DLD1 (cell line): Measurements from ENCODE around the gene SPTBN1.
"Not testable (repeated sequence)": the region's sequence is repeated elsewhere in the genome, so short reads cannot be mapped to it uniquely, and the experiment has no call there.

Experiments
- in situ Hi-C: cut with HindIII; loops from 2 replicates; pipeline ENCODE4 v1.10.0; 2017; ENCODE audit warnings: low sequenced_read_pairs

The SPTBN1 gene

DNA sequence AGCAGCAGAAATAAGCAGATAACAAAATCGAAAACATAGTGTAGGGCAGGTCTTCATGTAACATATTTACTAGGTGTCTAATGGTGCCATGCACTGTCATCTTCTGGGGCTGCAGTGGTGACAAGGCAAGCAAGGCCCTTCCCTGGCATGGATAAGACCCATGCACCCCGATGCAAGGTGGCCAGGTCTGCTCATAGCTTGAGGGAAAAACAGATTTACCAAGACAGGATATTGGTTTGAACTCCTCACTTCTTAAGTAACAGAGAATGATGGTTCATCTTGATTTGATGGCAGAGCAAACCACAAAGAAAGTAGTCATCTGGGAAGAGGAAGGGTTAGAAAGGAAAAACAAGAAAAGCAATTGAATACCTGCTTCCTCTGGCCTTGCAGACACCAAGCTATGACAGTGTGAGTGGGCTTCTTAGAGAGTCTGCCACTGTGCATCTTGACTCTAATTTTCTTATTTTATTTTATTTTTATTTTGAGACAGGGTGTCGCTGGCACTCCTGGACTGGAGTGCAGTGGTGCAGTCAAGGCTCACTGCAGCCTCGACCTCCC, 231.5 kb downstream of the SPTBN1 start:
- in situ Hi-C loops = no loop called here

DNA sequence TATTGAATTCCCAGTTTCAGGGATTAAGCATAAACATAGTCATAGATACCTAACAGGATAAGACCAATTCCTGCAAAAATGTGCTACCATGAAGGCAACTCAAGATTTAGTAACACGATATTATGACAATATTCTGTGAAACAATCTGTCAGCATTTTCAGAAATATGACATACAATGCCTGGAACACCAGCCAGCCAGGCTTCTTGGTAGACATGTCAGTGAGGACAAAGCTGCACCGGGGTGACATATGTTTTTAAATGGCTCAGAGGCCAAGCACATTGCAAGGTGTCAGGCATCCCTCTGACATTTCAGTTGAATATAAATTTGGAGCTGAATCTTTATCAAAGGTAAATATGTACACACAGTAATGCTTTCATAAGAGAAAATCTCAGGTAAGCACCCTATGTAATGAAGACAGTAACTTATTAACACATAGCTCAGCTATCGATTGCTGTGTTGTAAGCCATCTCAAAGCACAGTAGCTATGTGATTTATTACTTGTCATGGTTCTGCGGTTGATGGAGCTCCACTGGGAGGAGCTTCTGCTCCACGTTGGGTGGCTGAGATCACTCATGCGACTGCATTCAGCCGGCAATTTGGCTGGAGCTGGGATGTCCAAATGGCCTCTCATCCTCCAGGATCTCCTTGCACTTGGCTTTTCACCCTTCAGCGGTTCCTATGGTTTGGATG, 235.5 kb downstream of the SPTBN1 start:
- in situ Hi-C loops = no loop called here

DNA sequence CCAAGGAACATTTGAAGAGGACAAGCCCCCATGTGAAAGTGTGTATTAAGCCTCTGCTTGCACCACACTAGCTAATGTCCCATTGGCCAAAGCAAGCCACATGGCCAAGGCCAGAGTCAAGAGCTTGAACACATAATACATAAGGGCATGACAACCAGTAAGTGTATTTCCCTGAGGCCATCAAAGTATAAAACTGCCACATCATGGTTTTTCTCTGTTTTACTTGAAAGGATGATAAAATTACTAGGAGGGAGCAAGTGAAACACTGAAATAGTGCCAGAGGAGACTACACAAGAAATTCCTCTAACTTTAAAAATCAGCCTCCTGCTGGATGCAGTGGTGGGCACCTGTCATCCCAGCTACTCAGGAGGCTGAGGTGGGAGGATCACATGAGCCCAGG, 236.4 kb downstream of the SPTBN1 start:
- in situ Hi-C loops = no loop called here

DNA sequence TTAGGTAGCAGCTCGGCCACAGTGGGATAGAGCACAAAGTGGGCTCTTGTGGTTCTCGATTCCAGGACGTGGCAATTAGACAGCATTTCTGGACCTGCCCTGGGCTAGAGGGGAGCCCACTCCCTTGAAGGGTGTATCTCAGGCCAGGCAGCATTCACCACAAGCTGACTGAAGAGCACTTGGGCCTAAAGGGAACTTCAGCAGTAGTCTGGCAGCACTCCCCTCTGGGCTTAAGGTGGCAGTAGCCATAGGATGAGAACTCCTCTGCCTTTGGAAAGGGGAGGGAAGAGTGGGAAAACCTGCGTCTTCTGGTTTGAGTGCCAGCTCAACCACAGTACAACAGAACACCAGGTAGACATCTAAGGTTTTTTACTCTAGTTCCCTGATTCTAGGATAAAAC, 239.3 kb downstream of the SPTBN1 start:
- in situ Hi-C loops = no loop called here

DNA sequence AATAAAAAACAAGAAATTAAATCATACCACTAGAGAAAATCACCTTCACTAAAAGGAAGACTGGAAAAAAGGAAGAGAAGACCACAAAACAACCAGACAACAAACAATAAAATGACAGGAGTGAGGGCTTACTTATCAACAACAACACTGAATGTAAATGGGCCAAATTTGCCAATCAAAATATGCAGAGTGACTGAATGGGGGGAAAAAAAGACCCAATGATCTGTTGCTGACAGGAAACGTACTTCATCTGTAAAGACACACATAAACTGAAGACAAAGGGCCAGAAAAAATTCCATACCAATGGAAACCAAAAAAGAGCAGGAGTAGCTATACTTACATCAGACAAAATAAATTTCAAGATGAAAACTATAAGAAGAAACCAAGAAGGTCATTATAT, 241.8 kb downstream of the SPTBN1 start:
- in situ Hi-C loops = no loop called here

DNA sequence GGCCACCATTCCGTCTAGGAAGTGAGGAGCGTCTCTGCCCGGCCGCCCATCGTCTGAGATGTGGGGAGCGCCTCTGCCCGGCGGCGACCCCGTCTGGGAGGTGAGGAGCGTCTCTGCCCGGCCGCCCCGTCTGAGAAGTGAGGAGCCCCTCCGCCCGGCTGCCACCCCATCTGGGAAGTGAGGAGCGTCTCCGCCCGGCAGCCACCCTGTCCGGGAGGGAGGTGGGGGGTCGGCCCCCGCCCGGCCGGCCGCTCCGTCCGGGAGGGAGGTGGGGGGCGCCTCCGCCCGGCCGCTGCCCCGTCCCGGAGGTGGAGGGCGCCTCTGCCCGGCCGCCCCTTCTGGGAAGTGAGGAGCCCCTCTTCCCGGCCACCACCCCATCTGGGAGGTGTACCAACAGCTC, 242.8 kb downstream of the SPTBN1 start:
- in situ Hi-C loops = not testable (repeated sequence)

DNA sequence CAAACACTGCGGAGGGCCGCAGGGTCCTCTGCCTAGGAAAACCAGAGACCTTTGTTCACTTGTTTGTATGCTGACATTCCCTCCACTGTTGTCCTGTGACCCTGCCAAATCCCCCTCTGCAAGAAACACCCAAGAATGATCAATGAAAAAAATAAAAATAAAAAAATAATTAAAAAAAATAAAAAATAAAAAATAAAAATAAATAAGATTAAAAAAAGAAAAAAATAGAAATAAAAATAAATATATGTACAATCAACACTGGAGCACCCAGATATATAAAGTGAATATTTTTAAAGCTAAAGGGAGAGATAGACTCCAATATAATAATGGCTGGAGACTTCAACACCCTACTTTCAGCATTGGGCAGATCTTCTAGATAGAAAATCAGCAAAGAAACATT, 243.5 kb downstream of the SPTBN1 start:
- in situ Hi-C loops = no loop called here

DNA sequence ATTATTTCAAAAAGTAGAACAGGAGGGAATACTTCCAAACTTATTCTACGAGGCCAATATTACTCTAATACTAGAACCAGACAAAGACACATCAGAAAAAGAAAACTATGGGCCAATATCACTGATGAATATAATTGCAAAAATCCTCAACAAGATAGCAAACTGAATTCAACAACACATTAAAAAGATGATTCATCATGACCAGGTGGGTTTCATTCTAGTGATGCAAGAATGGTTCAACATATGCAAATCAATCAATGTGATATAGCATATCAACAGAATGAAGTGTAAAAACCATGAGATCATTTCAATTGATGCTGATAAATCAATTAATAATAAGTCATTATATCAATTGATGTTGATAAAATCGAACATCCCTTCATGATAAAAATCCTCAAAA, 244.9 kb downstream of the SPTBN1 start:
- in situ Hi-C loops = no loop called here

DNA sequence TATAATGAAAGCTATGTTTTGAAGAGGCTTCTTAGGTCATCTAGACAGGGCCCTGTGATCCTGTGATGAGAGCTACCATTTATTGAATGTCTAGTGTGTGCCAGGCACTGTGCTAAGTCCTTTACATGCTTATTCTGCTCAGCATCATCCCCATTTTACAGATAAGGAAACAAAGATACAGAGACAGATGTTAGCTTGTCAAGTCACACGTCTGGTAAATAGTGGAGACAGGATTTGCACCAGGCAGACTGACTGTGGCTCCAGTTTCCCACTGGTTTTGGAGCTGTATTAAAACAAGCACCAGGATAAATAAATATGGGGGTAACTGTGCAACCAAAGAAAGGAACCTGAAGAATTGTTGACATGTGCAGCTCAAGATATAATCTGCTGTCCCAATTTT, 248.1 kb downstream of the SPTBN1 start:
- in situ Hi-C loops = no loop called here

DNA sequence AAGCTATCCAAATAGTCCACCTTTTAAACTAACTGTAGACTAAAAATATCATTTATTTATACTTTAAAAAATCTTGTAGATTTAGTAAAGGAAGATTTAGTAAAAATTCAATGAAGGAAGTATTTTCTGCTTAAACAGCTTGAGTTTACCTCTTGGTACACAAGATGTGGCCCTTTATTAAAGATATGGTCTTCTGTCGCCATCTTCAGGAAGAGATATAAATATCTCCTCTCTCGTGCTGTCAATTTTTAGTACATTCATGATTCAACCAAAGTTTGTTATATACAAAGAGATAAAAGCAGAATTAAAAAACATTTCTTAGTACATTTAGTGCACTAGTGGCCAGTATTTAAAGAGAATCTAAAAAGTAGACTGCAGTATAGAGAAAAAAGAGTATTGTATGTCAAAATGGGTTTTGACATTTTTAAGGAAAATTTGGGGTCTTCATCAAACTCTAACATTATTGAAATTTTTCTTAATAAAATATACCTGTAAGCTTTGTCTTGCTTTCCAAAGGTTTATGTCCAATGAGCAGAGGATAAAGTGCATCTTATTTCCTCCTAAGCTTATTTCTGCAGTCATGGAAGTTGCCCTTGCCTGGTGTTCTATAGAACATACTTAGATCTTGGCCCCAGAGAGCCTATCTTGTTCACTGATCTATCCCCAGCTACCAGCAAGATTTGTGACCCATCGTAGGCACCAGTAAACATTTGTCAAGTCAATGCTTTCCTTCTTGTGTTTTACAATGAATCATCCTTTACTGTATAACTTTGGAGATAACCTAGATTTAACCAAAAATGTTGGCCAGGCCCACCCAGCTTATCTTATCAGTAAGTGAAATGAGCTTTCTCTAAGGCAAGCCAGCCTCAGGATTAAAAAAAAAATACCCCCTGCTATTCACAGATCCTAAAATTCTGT, 248.8 kb downstream of the SPTBN1 start:
- in situ Hi-C loops = no loop called here

DNA sequence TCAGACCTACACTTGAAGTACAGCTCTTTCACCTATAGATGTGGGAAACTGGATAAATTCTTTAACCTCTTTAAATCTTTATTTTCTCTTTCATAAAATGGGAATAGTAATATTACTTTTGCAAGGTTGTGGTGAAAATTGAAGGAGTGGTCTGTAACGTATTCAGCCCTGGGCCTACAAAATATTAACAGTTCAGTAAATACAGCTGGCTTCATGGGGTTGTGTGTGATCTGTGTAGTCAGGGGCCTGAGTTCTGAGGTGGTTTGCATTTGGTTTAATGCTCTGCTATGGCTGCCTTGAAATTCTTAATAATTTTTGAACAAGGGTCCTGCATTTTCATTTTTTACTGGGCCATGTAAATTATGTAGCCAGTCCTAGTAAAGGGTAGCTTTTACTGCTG, 250.5 kb downstream of the SPTBN1 start:
- in situ Hi-C loops = no loop called here

DNA sequence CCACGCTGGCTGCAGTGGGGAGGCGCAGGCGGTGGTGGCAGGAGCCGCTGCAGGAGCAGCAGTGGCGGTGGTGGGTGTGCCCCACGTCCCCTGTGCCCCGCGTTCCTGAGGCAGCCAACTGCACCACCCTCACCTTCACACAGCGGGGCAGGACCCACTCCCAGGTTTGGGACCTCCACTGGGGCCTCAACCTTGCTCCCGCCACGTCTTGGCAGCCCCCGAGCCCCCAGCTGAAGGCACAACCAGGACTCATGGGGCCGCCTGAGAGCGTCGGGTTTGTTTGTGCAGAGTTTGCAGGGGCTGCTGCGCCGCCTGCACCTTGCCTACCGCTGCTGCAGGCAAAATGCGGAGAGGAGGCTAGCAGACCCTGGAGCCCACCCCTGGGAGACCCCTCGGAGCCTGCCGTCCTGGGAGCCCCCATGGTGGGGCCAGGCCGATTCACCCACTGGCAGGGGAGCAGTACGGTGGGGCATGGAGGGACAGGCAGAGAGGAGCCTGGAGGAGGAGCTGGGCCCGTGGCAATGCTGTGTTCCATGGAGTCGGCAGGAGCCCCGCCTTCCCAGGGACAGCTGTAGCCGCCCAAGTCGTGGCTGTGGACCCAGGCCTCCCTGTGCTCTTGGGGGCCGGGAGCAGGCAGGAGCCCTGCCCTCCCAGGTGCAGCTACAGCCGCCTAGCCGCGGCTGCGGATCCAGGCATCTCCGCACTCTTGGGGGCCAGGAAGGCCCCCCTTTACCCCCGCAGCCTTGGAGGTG, 252.6 kb downstream of the SPTBN1 start:
- in situ Hi-C loops = no loop called here

DNA sequence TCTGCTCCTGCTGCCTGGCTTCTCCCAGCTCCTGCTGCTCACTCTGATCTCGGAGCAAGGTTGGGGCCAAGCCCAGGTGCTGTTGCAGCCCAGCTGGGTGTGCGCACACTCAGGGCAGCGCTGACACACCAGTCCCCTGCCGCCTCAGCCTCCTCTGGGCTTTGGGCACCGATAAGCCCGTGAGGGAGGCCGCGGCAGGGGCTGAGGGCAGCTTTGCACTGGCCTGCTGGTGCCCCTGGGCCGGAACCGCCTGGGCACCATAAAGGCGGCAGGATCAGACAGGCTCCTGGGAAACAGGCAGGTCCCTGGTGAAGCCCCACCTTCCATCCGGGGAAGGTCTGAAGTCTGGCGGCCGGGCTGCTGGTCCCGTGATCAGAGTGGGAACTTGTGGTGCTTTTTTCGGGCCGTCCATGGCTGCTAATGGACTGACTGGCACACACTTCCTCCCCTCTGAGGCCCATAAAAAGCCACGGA, 253.2 kb downstream of the SPTBN1 start:
- in situ Hi-C loops = no loop called here

DNA sequence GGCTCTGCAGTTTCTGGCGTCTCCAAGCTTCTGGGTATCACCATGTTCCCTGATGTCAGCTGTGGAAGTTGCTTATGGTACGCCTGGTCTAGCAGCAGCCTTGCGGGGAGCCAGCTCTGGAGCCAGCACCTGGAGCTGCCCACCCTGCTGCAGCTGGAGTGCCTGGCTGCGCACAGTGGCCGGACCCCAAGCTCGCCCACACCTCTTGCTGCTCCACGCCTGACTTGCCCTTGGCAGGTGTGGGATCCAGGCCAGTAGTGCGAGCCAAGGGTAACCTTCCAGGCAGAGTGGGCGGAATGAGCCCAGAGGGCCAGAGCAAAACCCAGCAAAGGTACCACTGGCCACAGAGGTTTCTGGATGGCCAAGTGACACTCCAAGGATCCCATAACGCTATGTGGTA, 254.1 kb downstream of the SPTBN1 start:
- in situ Hi-C loops = no loop called here

DNA sequence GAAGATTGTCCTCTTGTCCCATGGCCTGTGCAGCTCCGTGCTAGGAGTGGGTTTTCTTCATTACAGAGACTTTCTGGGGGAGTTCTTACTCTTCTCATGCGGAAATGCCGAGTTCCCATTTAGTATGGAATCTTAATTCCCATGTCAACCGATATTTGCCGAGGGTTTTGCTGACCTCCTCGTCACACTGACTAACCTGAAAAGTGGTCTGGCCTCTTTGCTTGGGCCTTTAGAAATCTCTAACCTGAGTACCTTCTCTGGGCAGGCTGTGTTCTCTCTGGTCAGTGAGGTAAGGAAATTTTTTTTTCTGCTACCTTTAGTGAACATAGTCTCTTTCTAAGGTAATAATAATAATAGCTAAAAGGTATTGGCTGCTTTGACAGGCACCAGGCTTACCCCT, 256.4 kb downstream of the SPTBN1 start:
- in situ Hi-C loops = no loop called here

DNA sequence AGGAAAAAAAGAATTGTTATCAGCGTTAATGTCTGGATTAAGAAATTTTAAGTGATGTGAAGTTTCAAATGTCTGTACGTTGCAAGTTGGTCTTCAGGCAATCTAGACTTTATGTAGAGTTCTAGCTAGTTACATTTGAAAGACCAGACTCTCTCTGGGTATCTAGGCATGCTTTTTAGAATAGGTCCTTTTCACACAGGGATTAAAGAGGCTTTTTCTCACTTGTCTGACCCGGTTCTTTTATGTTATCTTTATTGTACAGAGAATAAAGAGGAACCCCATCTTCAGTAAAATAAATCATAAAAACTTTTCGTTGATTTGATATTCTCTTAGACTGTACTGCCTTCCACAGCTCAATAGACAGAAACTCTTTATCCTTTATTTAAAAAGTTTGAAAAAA, 258.9 kb downstream of the SPTBN1 start:
- in situ Hi-C loops = no loop called here

DNA sequence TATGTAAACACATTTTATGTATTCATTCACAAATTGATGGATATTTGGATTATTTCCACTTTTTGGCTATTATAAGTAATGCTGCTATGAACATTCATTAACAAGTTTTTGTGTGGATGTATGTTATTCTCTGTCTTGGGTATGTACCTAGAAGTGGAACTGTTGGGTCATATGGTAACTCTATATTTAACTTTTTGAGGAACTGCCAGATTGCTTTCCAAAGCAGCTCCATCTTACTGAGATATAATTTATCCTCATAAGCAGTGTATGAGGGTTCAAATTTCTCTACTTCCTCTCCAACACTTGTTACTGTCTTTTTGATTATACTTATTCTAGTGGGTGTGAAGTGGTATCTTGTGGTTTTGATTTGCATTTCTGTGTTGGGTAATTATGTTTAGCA, 260.2 kb downstream of the SPTBN1 start:
- in situ Hi-C loops = no loop called here

DNA sequence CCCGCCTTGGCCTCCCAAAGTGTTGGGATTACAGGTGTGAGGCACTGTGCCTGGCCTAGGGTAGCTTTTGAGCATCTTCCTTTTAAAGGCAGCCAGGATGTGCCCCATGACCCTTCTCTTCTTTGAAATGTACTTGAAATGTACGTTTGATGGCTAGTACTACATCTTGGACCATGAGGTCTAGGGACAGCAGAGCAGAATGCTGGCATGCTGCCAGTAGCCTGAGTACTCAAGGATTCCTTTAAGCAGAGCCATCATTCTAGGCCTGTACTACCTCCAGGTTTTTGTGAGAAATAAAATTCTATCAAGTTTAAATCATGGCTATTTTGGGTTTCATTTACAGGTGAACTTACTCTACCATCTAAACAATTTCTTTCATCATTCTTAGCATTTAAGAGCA, 264.4 kb downstream of the SPTBN1 start:
- in situ Hi-C loops = no loop called here
